Measurements from ENCODE around the gene PACS2.

DNA sequence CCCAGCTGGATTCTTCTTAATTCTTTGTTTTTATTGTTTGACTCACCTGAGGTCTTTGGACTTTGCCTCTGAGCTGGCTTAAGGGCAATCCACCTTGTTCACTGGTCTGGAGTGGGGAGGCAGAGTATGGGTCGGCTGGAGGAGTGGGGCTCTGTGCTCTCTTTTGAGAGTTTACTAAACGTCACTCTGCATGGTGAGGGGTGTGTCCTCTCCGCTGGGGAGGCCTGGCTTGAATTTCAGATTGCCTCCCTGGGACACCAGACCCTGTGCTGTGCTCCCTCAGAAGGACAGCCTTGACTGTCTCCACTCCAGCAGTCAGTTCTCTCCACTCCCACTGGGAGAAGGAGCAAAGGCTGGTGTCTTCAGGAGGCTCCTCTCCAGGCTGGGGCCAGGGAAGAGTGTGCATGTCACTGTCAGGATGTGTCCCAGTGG is 103.2 kb downstream of the PACS2 start:
- TF ChIP-seq, protein P1, sequence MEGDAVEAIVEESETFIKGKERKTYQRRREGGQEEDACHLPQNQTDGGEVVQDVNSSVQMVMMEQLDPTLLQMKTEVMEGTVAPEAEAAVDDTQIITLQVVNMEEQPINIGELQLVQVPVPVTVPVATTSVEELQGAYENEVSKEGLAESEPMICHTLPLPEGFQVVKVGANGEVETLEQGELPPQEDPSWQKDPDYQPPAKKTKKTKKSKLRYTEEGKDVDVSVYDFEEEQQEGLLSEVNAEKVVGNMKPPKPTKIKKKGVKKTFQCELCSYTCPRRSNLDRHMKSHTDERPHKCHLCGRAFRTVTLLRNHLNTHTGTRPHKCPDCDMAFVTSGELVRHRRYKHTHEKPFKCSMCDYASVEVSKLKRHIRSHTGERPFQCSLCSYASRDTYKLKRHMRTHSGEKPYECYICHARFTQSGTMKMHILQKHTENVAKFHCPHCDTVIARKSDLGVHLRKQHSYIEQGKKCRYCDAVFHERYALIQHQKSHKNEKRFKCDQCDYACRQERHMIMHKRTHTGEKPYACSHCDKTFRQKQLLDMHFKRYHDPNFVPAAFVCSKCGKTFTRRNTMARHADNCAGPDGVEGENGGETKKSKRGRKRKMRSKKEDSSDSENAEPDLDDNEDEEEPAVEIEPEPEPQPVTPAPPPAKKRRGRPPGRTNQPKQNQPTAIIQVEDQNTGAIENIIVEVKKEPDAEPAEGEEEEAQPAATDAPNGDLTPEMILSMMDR (conservative IDR thresholded peaks at IDR 0.05 in 1 of 2, IDR thresholded peaks at IDR 0.05 in 1 of 2; ENCODE audit: extremely low read depth in 1 of 2, insufficient read depth in 1 of 2, low read depth in 1 of 2, low read length in 2 of 2) = no peak
- TF ChIP-seq EZH2 (IDR thresholded peaks at IDR 0.05; ENCODE audit: borderline replicate concordance, low read length) = no peak
